ENCODE measurements around the gene SLC4A7. TPM values are rescaled to one million over a fixed set of nuclear protein-coding genes. Genes with fewer than 3 reads are reported as not detected.

The SLC4A7 gene
- total RNA-seq, 1 experiment from 2014 or later: 101 TPM

DNA sequence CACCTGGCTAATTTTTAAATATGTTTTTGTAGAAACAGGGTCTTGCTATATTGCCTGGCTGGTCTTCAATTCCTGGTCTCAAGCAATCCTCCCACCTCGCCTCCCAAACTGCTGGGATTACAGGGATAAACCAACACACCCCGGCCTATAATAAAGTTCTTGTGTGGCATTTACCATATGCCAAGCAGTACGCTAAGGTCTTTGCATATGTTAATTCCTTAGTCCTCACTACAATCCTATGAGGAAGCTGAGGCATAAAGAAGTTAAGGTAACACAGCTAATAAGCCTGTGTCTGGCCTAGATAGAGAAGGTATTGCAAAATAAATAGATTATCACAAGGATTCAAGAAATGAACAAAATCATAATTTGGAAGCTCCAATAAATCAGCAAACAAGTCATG is 17.6 kb upstream of the SLC4A7 start:
- H3K9me2 ChIP-seq (replicated peaks; ENCODE audit: insufficient read depth, low read length): no peaks in the 10 kb centered on the region
- H3K4me1 ChIP-seq (ENCODE audit: low read length): no peaks in the 10 kb centered on the region
- H3K4me3 ChIP-seq (ENCODE audit: low read length): no peak overlapping the region
- no peaks in the 10 kb centered on the region for H3K36me3 ChIP-seq (ENCODE audit: insufficient read depth, low read length)
- no peaks in the 10 kb centered on the region for H4K20me1 ChIP-seq (ENCODE audit: insufficient read depth, low read depth, low read length)
- DNase-seq: no peak
- H3K4me2 ChIP-seq (ENCODE audit: low read depth, low read length, poor library complexity, severe bottlenecking): no peak overlapping the region
- H3K9me3 ChIP-seq (ENCODE audit: low read length): no peaks in the 10 kb centered on the region
- H3K9ac ChIP-seq (ENCODE audit: low read length): no peak overlapping the region
- H3K79me2 ChIP-seq (ENCODE audit: low read length): no peaks in the 10 kb centered on the region
- no peak overlapping the region for H2AFZ ChIP-seq (ENCODE audit: low read length)
- H3K27me3 ChIP-seq (ENCODE audit: low read length): no peaks in the 10 kb centered on the region
- no peak overlapping the region for H3K27ac ChIP-seq (ENCODE audit: low read length)

DNA sequence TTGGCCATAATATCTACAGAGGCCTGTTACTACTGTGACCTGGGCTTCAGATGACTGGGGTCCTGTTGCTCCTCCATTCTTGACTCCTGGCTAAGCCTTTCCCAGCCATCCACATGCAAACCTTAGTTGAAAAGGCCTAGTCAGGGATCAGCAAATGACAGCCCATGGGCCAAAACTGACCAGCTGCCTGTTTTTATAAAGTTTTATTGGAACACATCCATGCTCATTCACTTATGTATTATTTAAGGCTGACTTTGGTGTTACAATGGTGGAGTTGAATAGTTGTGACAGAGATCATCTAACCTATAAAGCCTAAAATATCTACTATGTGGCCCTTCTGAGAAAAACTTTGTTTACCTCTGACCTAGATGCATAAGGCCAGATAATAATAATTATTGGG is 16.8 kb upstream of the SLC4A7 start:
- H3K27me3 ChIP-seq (ENCODE audit: low read length): no peaks in the 10 kb centered on the region
- H3K36me3 ChIP-seq (ENCODE audit: insufficient read depth, low read length): no peaks in the 10 kb centered on the region
- peak; percentile 20 for DNase-seq
- no peaks in the 10 kb centered on the region for H4K20me1 ChIP-seq (ENCODE audit: insufficient read depth, low read depth, low read length)
- H3K27ac ChIP-seq (ENCODE audit: low read length): no peak overlapping the region
- no peak overlapping the region for H2AFZ ChIP-seq (ENCODE audit: low read length)
- no peak overlapping the region for H3K4me2 ChIP-seq (ENCODE audit: low read depth, low read length, poor library complexity, severe bottlenecking)
- no peak overlapping the region for H3K9ac ChIP-seq (ENCODE audit: low read length)
- H3K4me3 ChIP-seq (ENCODE audit: low read length): no peak overlapping the region
- H3K4me1 ChIP-seq (ENCODE audit: low read length): no peaks in the 10 kb centered on the region
- no peaks in the 10 kb centered on the region for H3K9me3 ChIP-seq (ENCODE audit: low read length)
- no peaks in the 10 kb centered on the region for H3K9me2 ChIP-seq (replicated peaks; ENCODE audit: insufficient read depth, low read length)
- no peaks in the 10 kb centered on the region for H3K79me2 ChIP-seq (ENCODE audit: low read length)

DNA sequence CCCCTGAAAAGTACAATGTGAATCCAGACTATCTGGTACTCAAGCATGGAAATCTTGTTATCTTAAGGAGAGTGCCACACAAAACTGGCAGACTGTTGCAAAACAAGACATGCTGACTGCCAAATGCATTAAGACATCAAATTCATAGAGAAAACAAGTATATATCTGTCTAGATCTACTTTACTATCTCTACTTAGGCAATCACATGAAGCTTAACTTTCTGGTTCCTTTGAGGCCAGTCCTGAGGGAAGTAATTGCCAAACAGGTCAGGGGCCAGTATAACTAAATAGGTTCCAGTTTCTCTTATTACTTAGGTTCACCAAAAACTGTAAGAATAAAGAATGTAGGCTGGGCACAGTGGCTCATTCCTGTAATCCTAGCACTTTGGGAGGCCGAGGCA is 15.9 kb upstream of the SLC4A7 start:
- H3K9me3 ChIP-seq (ENCODE audit: low read length): no peaks in the 10 kb centered on the region
- H2AFZ ChIP-seq (ENCODE audit: low read length): no peak overlapping the region
- H3K9me2 ChIP-seq (replicated peaks; ENCODE audit: insufficient read depth, low read length): no peaks in the 10 kb centered on the region
- no peaks in the 10 kb centered on the region for H3K79me2 ChIP-seq (ENCODE audit: low read length)
- no peaks in the 10 kb centered on the region for H3K36me3 ChIP-seq (ENCODE audit: insufficient read depth, low read length)
- H3K9ac ChIP-seq (ENCODE audit: low read length): no peak overlapping the region
- H4K20me1 ChIP-seq (ENCODE audit: insufficient read depth, low read depth, low read length): no peaks in the 10 kb centered on the region
- H3K4me2 ChIP-seq (ENCODE audit: low read depth, low read length, poor library complexity, severe bottlenecking): no peak overlapping the region
- DNase-seq: peak; percentile 25
- no peak overlapping the region for H3K27ac ChIP-seq (ENCODE audit: low read length)
- no peak overlapping the region for H3K4me3 ChIP-seq (ENCODE audit: low read length)
- no peaks in the 10 kb centered on the region for H3K4me1 ChIP-seq (ENCODE audit: low read length)
- H3K27me3 ChIP-seq (ENCODE audit: low read length): no peaks in the 10 kb centered on the region

DNA sequence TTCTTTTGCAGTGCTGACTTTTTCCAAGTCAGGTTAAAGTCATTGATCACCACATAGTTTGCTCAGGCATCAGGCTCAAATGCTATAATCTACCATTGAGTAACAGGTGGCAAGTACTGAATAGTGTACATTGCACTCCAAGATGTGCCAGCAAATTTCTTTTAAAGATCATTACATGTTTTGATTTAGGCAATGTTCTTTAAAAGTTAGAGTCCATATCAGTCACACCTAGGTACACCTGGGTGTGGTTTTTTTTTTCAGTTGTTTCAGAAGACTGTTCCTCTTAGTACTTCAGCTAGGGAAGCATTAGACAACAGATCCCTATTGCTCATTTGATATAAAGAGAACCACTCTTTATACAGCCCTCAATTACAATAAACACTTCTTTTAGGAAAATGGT is 10.6 kb upstream of the SLC4A7 start:
- no peaks in the 10 kb centered on the region for H3K36me3 ChIP-seq (ENCODE audit: insufficient read depth, low read length)
- no peaks in the 10 kb centered on the region for H3K27me3 ChIP-seq (ENCODE audit: low read length)
- no peaks in the 10 kb centered on the region for H3K9me2 ChIP-seq (replicated peaks; ENCODE audit: insufficient read depth, low read length)
- H3K4me1 ChIP-seq (ENCODE audit: low read length): no peaks in the 10 kb centered on the region
- DNase-seq: peak; percentile 6
- H3K4me2 ChIP-seq (ENCODE audit: low read depth, low read length, poor library complexity, severe bottlenecking): no peak overlapping the region
- H3K4me3 ChIP-seq (ENCODE audit: low read length): no peak overlapping the region
- H3K27ac ChIP-seq (ENCODE audit: low read length): no peak overlapping the region
- H2AFZ ChIP-seq (ENCODE audit: low read length): no peak overlapping the region
- no peaks in the 10 kb centered on the region for H3K79me2 ChIP-seq (ENCODE audit: low read length)
- H4K20me1 ChIP-seq (ENCODE audit: insufficient read depth, low read depth, low read length): no peaks in the 10 kb centered on the region
- H3K9me3 ChIP-seq (ENCODE audit: low read length): no peaks in the 10 kb centered on the region
- H3K9ac ChIP-seq (ENCODE audit: low read length): no peak overlapping the region

DNA sequence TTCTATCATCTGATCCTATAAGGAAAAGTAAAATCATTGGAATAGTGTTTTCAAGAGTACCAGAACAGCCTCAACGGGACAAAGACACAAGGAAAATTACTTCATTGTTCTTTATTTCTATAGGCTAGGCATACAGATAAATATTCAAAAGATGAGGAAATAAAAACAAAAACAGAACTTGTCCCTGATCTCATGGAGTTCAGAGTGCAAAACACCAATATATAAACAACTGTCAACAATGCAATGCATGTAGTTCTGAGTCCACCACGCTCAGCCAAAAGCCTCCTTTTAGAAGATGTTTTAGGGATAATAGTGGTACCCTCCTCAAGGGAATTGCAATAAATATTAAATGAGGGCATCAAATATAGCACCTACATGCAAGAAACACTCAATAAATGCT is 4.6 kb upstream of the SLC4A7 start:
- Histone ChIP-seq H3K79me2 (ENCODE audit: low read length) (peaks cover 4% of the 10 kb centered on the region), H4K20me1 (ENCODE audit: insufficient read depth, low read depth, low read length) (no peaks in the 10 kb centered on the region), H3K4me3 (ENCODE audit: low read length) (no peak overlapping the region), H2AFZ (ENCODE audit: low read length) (no peak overlapping the region), H3K4me1 (ENCODE audit: low read length) (peaks cover 14% of the 10 kb centered on the region), H3K27ac (ENCODE audit: low read length) (no peak overlapping the region), H3K27me3 (ENCODE audit: low read length) (no peaks in the 10 kb centered on the region), H3K4me2 (ENCODE audit: low read depth, low read length, poor library complexity, severe bottlenecking) (no peak overlapping the region), H3K36me3 (ENCODE audit: insufficient read depth, low read length) (no peaks in the 10 kb centered on the region), H3K9me3 (ENCODE audit: low read length) (no peaks in the 10 kb centered on the region), H3K9me2 (replicated peaks; ENCODE audit: insufficient read depth, low read length) (no peaks in the 10 kb centered on the region), H3K9ac (ENCODE audit: low read length) (no peak overlapping the region)
- DNase-seq: no peak

DNA sequence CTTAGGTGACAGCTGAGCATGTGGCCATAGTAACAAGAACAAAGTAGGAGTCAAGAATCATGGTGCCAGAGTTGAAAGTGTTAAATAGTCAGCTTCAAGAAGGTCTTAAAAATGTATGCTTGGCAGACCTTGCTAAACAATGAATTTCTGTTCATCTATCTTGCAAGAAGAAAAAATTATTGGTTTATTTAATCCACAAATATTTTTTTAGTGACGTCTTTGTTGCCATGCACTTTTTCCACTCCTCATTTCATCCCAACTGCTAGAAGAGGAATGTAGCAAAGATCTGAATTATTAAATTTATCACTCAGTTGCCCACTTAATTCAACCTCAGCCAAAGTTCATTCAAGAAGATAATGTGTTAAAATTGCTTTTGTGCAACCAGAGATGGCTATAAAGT is 3.2 kb upstream of the SLC4A7 start:
- no peak overlapping the region for H2AFZ ChIP-seq (ENCODE audit: low read length)
- H4K20me1 ChIP-seq (ENCODE audit: insufficient read depth, low read depth, low read length): no peaks in the 10 kb centered on the region
- no peak overlapping the region for H3K27ac ChIP-seq (ENCODE audit: low read length)
- H3K4me2 ChIP-seq (ENCODE audit: low read depth, low read length, poor library complexity, severe bottlenecking): no peak overlapping the region
- H3K4me3 ChIP-seq (ENCODE audit: low read length): no peak overlapping the region
- no peaks in the 10 kb centered on the region for H3K9me2 ChIP-seq (replicated peaks; ENCODE audit: insufficient read depth, low read length)
- H3K4me1 ChIP-seq (ENCODE audit: low read length): peaks cover 15% of the 10 kb centered on the region
- H3K79me2 ChIP-seq (ENCODE audit: low read length): peaks cover 17% of the 10 kb centered on the region
- no peaks in the 10 kb centered on the region for H3K9me3 ChIP-seq (ENCODE audit: low read length)
- H3K27me3 ChIP-seq (ENCODE audit: low read length): no peaks in the 10 kb centered on the region
- no peak overlapping the region for H3K9ac ChIP-seq (ENCODE audit: low read length)
- H3K36me3 ChIP-seq (ENCODE audit: insufficient read depth, low read length): no peaks in the 10 kb centered on the region
- no peak for DNase-seq

DNA sequence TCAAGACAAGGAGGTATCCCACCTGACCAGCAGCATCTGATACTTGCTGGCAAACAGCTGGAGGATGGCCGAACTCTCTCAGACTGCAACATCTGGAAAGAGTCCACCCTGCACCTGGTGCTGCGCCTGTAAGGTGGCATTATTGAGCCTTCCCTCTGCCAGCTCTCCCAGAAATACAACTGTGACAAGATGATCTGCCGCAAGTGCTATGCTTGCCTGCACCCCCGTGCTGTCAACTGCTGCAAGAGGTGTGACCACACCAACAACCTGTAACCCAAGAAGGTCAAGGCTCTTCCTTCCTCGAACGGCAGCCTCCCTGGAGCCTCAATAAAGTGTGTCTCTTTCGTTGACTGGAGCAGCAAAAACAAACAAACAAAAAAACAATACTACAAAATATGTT is 2.2 kb upstream of the SLC4A7 start:
- peaks cover 25% of the 10 kb centered on the region for H3K4me1 ChIP-seq (ENCODE audit: low read length)
- no peak overlapping the region for H3K4me3 ChIP-seq (ENCODE audit: low read length)
- peaks cover 28% of the 10 kb centered on the region for H3K79me2 ChIP-seq (ENCODE audit: low read length)
- no peak overlapping the region for H2AFZ ChIP-seq (ENCODE audit: low read length)
- DNase-seq: peak; percentile 26
- H3K27me3 ChIP-seq (ENCODE audit: low read length): no peaks in the 10 kb centered on the region
- no peak overlapping the region for H3K27ac ChIP-seq (ENCODE audit: low read length)
- H3K9me2 ChIP-seq (replicated peaks; ENCODE audit: insufficient read depth, low read length): no peaks in the 10 kb centered on the region
- H3K9me3 ChIP-seq (ENCODE audit: low read length): no peaks in the 10 kb centered on the region
- H3K4me2 ChIP-seq (ENCODE audit: low read depth, low read length, poor library complexity, severe bottlenecking): no peak overlapping the region
- H4K20me1 ChIP-seq (ENCODE audit: insufficient read depth, low read depth, low read length): no peaks in the 10 kb centered on the region
- peaks cover 4% of the 10 kb centered on the region; the same call in 1 of the 2 replicates for H3K36me3 ChIP-seq (ENCODE audit: insufficient read depth, low read length)
- H3K9ac ChIP-seq (ENCODE audit: low read length): no peak overlapping the region

DNA sequence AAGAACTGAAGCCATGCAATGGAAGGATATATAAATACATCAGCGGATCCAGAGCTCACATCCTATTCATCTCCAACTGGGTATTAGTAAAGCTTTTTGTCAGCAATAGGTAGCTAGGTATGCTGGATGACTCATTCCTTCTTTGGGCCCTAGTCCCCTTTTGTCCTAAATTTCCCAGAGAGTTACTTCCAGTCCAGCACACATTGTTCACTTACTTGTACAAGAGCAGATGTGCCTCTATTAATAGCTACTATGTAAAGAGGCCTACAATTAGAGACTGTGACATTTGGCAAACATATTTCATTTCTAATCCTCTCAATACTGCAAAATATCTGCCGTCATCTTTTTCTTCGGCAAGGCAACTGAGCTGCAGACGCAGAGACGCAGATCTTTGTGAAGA is 1.7 kb upstream of the SLC4A7 start:
- peaks cover 30% of the 10 kb centered on the region for H3K4me1 ChIP-seq (ENCODE audit: low read length)
- no peak overlapping the region for H3K9ac ChIP-seq (ENCODE audit: low read length)
- H3K79me2 ChIP-seq (ENCODE audit: low read length): peaks cover 32% of the 10 kb centered on the region
- H4K20me1 ChIP-seq (ENCODE audit: insufficient read depth, low read depth, low read length): no peaks in the 10 kb centered on the region
- H3K4me2 ChIP-seq (ENCODE audit: low read depth, low read length, poor library complexity, severe bottlenecking): no peak overlapping the region
- peaks cover 9% of the 10 kb centered on the region; the same call in 1 of the 2 replicates for H3K36me3 ChIP-seq (ENCODE audit: insufficient read depth, low read length)
- H3K27me3 ChIP-seq (ENCODE audit: low read length): no peaks in the 10 kb centered on the region
- DNase-seq: peak; percentile 41
- H3K9me3 ChIP-seq (ENCODE audit: low read length): no peaks in the 10 kb centered on the region
- no peak overlapping the region for H2AFZ ChIP-seq (ENCODE audit: low read length)
- no peaks in the 10 kb centered on the region for H3K9me2 ChIP-seq (replicated peaks; ENCODE audit: insufficient read depth, low read length)
- H3K27ac ChIP-seq (ENCODE audit: low read length): no peak overlapping the region
- no peak overlapping the region for H3K4me3 ChIP-seq (ENCODE audit: low read length)

Data from Karpas-422 (cell line).